GM12873 (cell line): ENCODE data around the gene VWA3B.

ENCODE experiments used
- TF ChIP-seq, protein P1 (sequence below): IDR thresholded peaks from 2 replicates; pipeline ENCODE4 v1.5.1; 2012; ENCODE audit warnings: low read depth, mild to moderate bottlenecking, moderate library complexity, low read length, control low read depth; ENCODE audit not compliant: insufficient read depth; ENCODE audit errors: missing control alignments

Gene VWA3B

DNA sequence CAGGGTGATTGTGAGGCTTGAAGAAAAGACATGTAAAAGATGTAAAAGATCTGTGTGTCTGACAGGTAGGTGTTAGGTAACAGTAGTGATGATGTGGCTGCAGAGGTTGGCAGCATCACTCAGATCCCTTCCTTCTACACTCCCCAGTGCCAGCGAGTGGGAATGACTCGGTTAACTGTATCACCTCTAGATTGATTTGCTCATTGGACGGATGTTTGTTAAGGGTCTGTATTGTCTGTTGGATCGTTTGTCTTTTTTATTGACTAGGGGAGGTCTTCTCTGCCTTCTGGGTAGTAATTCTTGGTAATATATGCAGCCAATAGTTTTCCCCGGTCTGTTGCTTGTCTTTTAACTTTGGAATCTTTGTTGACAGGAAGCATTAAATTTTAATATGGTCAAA lies 214.5 kb downstream of the VWA3B start:
- TF ChIP-seq, protein P1, sequence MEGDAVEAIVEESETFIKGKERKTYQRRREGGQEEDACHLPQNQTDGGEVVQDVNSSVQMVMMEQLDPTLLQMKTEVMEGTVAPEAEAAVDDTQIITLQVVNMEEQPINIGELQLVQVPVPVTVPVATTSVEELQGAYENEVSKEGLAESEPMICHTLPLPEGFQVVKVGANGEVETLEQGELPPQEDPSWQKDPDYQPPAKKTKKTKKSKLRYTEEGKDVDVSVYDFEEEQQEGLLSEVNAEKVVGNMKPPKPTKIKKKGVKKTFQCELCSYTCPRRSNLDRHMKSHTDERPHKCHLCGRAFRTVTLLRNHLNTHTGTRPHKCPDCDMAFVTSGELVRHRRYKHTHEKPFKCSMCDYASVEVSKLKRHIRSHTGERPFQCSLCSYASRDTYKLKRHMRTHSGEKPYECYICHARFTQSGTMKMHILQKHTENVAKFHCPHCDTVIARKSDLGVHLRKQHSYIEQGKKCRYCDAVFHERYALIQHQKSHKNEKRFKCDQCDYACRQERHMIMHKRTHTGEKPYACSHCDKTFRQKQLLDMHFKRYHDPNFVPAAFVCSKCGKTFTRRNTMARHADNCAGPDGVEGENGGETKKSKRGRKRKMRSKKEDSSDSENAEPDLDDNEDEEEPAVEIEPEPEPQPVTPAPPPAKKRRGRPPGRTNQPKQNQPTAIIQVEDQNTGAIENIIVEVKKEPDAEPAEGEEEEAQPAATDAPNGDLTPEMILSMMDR = no peak

DNA sequence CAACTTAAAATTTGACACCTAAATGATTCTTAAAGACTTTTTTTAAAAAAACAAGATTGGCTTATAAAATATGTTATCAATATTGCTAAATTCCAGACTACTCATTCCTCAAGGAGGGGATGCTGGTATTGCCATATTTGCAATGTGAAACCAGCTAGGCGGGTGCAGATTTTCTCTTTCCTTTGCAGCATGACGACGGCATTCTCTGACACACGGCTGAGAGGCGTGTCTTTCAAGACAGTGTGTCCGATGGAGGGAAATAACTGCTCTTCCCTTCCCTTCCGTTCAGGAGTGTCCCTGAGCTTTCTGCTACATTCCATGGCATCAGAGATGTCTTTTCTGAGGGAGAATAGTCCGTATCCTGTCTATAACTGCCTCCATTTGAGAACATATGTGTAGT lies 221.1 kb downstream of the VWA3B start:
- TF ChIP-seq, protein P1 = no peak

DNA sequence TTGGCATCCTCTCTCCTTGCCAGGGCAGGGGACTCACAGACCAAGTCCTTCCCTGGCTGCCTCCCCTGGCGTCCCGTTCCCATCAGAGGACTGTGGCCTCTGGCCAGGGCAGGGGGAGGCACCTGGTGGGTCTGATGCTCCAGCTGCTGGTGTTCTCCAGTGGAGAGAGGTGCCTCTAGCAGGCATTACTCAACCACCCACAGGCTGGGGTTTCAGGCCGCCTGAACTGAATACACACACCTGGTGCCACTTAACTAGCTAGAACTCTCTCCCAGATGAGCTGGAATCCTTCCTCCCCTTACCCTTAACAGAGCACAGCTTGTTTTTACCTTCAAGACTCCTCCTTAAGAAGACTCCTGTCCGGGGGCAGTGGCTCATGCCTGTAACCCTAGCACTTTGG lies 221.6 kb downstream of the VWA3B start:
- TF ChIP-seq, protein P1 = no peak

DNA sequence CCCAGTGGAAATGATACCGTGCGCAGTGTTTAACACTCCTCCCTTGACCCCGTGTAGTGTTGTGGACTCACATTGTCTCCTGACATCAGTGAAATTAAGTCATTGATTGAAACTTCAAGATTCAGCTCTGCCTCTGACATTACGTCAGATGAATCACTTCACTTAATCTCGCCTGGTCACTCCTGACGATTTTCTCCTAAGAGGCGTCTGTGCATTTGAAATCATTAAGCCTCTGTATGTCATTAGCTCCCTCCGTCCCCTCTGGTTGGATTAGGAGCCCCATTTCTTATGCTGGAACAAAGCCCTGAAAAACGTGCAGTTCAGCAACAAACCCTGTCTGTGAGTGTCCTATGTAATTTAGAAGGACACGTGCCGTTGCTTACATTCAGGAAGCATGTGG lies 222.6 kb downstream of the VWA3B start:
- TF ChIP-seq, protein P1 = no peak

DNA sequence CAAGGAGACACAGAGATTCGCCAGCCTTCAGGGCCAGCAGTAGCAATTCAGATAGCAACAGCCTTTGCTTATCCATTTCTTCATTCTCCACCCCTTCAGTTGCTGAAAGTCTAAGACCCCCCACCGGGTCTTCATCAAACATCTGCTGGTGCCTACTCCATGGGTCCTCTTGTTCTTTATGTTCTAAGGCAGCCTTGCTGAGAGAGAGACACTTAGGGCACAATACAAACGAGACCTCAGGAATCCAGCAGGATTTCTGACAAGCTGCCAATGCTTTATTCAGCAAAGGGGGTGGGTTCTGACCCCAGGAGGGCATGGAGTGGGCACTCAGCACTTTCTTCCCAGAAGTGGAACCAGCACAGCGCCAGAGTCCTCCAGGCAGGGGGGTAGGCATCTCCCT lies 223.0 kb downstream of the VWA3B start:
- TF ChIP-seq, protein P1 = no peak

DNA sequence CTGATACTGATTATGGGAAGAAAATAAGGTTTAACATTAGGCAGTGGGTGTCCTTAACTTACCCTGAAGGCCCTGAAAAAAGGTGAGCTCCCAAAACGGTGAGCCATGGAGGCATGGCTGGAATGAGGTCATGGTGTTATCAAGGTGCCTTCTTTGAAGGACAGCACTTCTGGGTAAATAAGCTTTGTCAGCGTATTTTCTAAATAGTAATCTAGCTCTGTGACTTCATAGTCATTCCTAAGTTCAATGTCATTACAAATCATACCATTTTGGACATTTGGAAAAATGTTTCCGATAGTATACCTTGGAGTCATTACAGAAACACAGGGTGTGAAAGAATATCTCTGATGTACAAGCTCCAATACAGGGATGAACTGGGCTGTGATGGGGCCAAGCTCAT lies 224.1 kb downstream of the VWA3B start:
- TF ChIP-seq, protein P1 = no peak

DNA sequence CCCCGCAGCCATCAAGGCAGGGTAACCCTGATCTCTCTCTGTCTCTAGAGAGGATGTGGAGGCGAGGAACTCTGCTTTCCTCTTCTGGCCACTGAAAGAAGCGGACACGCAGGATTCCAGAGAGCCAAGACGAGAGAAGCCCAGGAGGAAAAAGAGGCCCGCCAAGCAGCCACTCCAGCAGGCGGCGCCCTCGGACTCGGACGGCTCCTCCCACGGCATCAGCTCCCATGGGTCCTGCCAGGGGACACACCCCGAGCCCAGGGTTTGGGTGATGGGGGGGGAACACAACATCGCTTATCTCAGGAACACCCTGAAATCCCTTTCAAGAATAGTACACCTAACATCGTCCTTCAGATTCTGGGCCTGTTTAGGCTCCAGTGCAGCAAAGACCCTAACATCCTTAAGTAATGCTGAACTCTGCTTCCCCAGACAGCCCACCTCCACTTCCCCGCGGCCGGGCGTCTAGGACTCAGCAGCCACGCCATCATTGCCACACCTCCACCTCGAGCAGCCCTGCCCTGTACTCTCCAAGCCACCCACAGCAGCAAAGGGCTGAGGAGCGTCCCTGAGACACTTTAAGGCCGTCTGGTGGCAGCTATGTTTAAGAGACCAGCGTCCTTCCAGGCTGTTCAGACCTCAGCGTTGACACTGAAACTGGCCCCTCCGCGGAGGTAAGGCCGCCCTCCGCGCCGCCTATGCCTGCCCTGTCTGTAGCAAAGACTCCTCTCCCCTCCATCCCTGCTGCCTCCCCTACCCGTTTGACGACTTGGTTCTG lies 225.0 kb downstream of the VWA3B start:
- TF ChIP-seq, protein P1 = no peak
